ENCODE data around the gene ACTG1.
A peak's percentile ranks its signal among the peaks of the same experiment; 100 is the strongest.

Gene ACTG1

GRCh38 chr17:81557276-81558114 is 44.9 kb upstream of the ACTG1 start:
- H3K36me3 ChIP-seq (ENCODE audit: control insufficient read depth, insufficient read depth, low read length) = no peaks in the 10 kb centered on the region
- no peak for TF ChIP-seq CTCF (IDR thresholded peaks at IDR 0.05)

DNA sequence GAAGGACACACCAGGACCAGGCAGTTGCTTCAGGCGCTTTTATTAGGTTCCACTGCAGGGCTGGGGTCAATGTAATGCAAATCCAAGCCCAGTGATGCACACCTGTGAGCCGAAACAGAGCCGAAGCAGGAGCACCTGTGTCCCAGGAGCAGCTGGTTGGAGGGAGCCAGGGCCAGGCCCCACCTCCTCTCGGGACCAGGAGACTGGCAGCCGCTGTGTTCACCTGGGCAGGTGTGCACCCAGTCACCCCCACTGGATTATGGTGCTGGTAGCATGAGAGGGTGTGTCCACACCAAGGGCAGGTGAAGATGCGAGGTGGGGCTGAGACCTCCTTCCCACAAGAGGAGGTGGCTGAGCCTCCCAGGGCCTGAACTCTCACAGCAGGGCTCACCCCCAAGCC is 44.3 kb upstream of the ACTG1 start:
- no peaks in the 10 kb centered on the region for H3K4me1 ChIP-seq
- H3K27ac ChIP-seq = no peak overlapping the region
- H3K9me3 ChIP-seq (ENCODE audit: control insufficient read depth, low read length) = no peaks in the 10 kb centered on the region
- no peak overlapping the region for H3K9ac ChIP-seq
- no peak overlapping the region for H3K4me3 ChIP-seq (ENCODE audit: low read depth, low read length)
- no peaks in the 10 kb centered on the region for H3K36me3 ChIP-seq (ENCODE audit: control insufficient read depth, insufficient read depth, low read length)
- no peaks in the 10 kb centered on the region for H3K79me2 ChIP-seq
- no peaks in the 10 kb centered on the region for H3K27me3 ChIP-seq (ENCODE audit: control insufficient read depth, insufficient read depth, low read length)
- no peak overlapping the region for H2AFZ ChIP-seq
- no peak overlapping the region for H3K4me2 ChIP-seq (ENCODE audit: low read length)
- no peak for TF ChIP-seq CTCF (IDR thresholded peaks at IDR 0.05)

More at GRCh38 chr17:81557276-81558114, 44.9 kb upstream of the ACTG1 start:
- Histone ChIP-seq H3K27me3 (ENCODE audit: control insufficient read depth, insufficient read depth, low read length) (no peaks in the 10 kb centered on the region), H3K9ac (no peak overlapping the region), H2AFZ (no peak overlapping the region), H3K4me3 (ENCODE audit: low read depth, low read length) (no peak overlapping the region), H3K4me1 (no peaks in the 10 kb centered on the region), H3K4me2 (ENCODE audit: low read length) (no peak overlapping the region), H3K79me2 (no peaks in the 10 kb centered on the region), H3K27ac (no peak overlapping the region), H3K9me3 (ENCODE audit: control insufficient read depth, low read length) (no peaks in the 10 kb centered on the region)

DNA sequence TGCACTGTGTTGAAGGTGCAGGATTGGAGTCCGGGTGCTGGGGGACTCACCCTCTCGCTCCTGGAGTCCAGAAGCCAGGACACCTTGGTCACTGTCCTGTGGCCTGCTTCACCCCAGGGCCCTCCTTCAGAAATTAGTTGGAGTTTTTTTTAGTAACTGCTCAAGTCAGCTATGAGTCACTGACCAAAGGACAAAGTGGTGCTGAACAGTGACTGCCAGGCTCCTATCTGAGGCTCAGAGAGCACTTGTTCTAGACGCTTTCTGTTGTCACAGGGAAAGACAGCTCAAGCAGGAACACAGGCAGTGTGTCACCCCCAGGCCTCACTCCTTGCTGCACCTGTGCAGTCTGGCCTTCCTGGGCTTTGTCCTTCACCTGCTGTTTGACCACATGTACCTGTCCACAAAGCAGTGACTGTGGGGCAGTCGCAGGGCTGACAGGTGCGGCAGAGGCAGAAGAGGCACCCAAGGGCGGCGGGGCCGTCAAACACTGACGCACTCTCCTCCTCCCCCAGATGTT is 43.6 kb upstream of the ACTG1 start:
- no peak overlapping the region for H3K27ac ChIP-seq

GRCh38 chr17:81553616-81554181 is 41.1 kb upstream of the ACTG1 start:
- Histone ChIP-seq H3K4me1 (no peaks in the 10 kb centered on the region), H3K4me2 (ENCODE audit: low read length) (peak overlapping the region; percentile 96), H3K36me3 (ENCODE audit: control insufficient read depth, insufficient read depth, low read length) (no peaks in the 10 kb centered on the region), H3K9ac (no peak overlapping the region), H3K27ac (peak overlapping the region; percentile 22), H3K4me3 (ENCODE audit: low read depth, low read length) (peak overlapping the region; percentile 89), H3K27me3 (ENCODE audit: control insufficient read depth, insufficient read depth, low read length) (no peaks in the 10 kb centered on the region), H3K79me2 (no peaks in the 10 kb centered on the region), H3K9me3 (ENCODE audit: control insufficient read depth, low read length) (no peaks in the 10 kb centered on the region), H2AFZ (peak overlapping the region; percentile 94)
- no peak for TF ChIP-seq CTCF (IDR thresholded peaks at IDR 0.05)

More for the DNA sequence above, 43.6 kb upstream of the ACTG1 start:
- Histone ChIP-seq H3K27me3 (ENCODE audit: control insufficient read depth, insufficient read depth, low read length) (no peaks in the 10 kb centered on the region), H3K9ac (no peak overlapping the region), H2AFZ (no peak overlapping the region), H3K36me3 (ENCODE audit: control insufficient read depth, insufficient read depth, low read length) (no peaks in the 10 kb centered on the region), H3K4me1 (no peaks in the 10 kb centered on the region), H3K4me3 (ENCODE audit: low read depth, low read length) (no peak overlapping the region), H3K4me2 (ENCODE audit: low read length) (no peak overlapping the region), H3K9me3 (ENCODE audit: control insufficient read depth, low read length) (no peaks in the 10 kb centered on the region), H3K79me2 (no peaks in the 10 kb centered on the region)
- TF ChIP-seq CTCF (IDR thresholded peaks at IDR 0.05) = no peak
